GM12875 (cell line): ENCODE measurements around the gene AHNAK.

Source experiments
- H3K4me3 ChIP-seq: one replicate; pipeline ENCODE4 v1.5.1; 2011; ENCODE audit warnings: low read depth, low read length, control low read depth
- CTCF ChIP-seq: IDR thresholded peaks from 2 replicates; pipeline ENCODE4 v1.5.1; 2011; ENCODE audit warnings: low read depth, mild to moderate bottlenecking, control low read depth, inconsistent platforms, low read length, moderate library complexity, borderline replicate concordance; ENCODE audit not compliant: insufficient read depth

Gene AHNAK

DNA sequence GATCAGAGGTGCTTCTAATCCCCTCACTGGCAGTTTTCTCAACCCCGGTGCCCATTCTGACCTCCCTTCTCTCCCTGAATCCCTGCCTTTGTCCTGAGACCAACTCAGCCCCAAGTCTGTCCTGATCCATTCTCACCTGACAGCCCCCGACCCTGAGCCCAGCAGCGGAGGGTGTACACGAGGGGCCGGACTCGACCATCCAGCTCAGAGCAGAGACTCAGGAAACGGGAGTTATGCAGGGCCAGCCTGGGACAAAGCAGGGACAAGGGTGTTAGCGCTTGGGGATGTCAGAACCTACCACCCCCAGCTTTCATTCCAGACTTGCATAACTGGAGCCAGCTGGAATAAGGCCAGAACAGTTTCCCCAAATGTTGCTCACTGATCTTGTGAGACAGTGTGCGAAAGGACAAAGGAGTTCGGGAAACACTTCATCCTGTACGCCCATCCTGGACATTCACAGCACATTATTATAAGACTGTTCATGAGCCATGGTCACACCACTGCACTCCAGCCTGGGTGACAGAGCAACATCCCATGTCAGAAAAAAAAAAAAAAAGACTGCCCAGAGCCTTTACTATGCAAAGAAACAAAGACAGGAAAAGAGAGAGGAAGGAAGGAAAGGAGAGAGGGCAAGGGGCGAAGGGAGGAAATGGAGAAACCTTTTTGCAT lies 30.6 kb upstream of the AHNAK start:
- no peak for TF ChIP-seq CTCF
- H3K4me3 ChIP-seq: no peak overlapping the region

DNA sequence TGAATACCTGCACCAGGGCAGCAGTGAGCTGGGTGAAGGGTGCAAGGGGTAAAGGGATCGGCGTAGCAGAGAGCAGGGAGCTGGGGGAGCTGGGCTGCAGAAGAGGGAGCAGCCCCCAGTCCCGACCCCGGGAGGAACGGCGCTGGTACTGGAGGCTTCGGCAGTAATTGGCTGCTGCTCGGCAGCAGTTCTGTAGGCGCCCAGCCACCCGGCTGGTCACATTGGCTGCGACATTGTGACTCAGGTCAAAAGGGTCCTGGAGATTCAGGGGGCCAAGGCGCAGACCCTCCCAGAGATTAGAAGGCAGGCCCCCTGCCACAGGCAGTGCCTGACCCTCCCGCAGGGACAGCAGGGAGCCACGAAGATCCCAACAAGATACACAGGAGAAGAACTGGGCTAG lies 29.2 kb upstream of the AHNAK start:
- no peak for TF ChIP-seq CTCF
- H3K4me3 ChIP-seq: no peak overlapping the region

GRCh38 chr11:62575156-62575555 lies 28.6 kb upstream of the AHNAK start:
- H3K4me3 ChIP-seq: peak overlapping the region; percentile 60
- TF ChIP-seq CTCF: no peak

DNA sequence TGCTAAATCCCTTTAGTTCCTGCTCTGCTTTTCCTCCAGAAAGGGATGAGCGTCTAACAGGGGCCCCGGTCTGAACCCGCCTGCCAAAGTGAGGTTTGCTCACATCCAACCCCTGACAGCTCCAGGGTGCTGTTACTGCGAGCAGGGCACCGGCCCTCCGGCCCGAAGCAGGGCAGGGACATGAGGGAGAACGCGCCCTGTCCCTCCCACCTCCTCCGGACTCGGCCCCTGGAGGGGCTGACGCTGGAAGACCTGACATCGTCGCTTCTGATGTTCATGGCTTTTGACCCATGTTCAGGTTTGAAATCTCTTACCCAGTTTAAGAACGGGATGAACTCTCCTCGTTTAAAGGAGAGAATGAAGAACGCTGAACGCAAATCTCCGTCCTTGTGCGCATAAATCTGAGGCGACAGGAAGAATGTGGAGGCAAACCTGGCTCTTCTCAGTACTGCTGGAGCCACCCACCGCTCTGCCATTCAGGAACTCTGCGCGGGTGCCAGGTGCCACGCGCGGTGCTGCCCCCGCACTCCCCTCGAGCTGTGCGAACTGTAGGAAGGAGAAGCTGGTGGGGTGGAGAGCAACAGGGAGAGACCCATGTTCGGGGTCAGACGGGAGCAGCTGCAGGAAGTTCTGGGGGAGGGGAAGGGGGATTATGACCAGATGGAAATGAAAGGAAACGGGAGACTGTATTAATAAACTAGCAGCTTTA lies 27.9 kb upstream of the AHNAK start:
- H3K4me3 ChIP-seq: peak overlapping the region; percentile 60

GRCh38 chr11:62573592-62574362 lies 27.2 kb upstream of the AHNAK start, which contains the start of gene EEF1G:
Gene EEF1G, minus strand, starts transcription at chr11:62573891. Its CDS starts 49 bp downstream, at chr11:62573842.
- no peak for TF ChIP-seq CTCF
- H3K4me3 ChIP-seq: peak within 1 kb of the TSS; percentile 85

More for the DNA sequence above, 27.9 kb upstream of the AHNAK start:
- no peak for TF ChIP-seq CTCF

DNA sequence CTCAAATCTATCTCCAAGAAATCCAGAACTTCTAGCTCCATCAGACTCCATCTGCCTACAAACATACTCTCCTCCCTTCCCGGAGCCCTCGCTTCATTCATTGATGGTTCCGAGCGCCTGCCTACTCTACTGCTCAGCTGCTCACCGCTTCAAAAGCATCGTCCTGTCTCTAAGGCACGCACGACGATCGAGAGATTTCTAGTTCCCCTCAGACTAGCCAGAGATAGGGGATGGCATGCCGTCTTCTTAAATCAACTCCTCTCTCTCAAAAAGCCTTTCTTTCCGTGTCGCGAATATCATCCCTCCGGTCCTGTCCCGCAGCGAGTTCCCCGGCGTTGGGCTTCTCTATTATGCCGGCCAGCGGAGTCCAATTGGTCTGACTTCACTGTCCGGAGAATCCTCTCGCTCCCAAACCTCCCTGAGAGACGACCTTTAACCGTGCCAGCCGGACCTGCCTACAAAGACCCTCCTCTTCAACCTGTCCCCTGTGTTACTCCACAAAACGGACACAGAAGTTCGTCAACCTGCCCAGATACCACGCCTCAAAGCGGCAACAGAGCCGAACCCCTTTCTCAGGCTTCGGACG lies 26.5 kb upstream of the AHNAK start:
- no peak for TF ChIP-seq CTCF
- H3K4me3 ChIP-seq: peak overlapping the region; percentile 85
